GM10266 (cell line): ENCODE measurements around the gene SHBG.

Experiments
- DNase-seq: peaks from one replicate; pipeline ENCODE4 v3.0.0; 2012; ENCODE audit errors: extremely low spot score
- CTCF ChIP-seq: IDR thresholded peaks from 2 replicates; pipeline ENCODE4 v1.5.1; 2012; ENCODE audit warnings: mild to moderate bottlenecking, low read depth; ENCODE audit not compliant: control insufficient read depth, insufficient read depth; ENCODE audit errors: missing control alignments

The SHBG gene

DNA sequence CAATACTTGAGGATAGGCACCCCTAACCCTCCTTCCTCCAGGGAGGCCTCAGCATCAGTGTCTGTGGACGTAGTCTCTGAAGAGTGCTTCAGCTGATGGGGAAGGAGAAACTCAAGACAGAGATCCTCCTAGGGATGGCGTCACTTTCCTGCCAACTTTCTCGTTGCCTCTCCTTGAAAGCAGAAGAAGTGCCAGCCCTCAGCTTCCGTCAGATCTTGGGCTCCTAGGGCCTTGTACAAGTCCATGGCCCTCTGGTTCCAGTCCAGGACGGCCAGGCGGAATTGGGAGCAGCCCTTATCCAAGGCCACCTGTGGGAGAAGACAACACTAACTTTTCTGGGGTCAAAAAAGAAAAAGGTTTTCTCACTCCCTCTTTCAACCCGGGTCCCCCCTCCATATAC, 3.6 kb upstream of the SHBG start:
- DNase-seq, result no peak
- no peak for TF ChIP-seq CTCF

- TF ChIP-seq CTCF, result no peak
- no peak for DNase-seq
These were observed 3.0 kb upstream of the SHBG start for GRCh38 chr17:7626956-7627249.

DNA sequence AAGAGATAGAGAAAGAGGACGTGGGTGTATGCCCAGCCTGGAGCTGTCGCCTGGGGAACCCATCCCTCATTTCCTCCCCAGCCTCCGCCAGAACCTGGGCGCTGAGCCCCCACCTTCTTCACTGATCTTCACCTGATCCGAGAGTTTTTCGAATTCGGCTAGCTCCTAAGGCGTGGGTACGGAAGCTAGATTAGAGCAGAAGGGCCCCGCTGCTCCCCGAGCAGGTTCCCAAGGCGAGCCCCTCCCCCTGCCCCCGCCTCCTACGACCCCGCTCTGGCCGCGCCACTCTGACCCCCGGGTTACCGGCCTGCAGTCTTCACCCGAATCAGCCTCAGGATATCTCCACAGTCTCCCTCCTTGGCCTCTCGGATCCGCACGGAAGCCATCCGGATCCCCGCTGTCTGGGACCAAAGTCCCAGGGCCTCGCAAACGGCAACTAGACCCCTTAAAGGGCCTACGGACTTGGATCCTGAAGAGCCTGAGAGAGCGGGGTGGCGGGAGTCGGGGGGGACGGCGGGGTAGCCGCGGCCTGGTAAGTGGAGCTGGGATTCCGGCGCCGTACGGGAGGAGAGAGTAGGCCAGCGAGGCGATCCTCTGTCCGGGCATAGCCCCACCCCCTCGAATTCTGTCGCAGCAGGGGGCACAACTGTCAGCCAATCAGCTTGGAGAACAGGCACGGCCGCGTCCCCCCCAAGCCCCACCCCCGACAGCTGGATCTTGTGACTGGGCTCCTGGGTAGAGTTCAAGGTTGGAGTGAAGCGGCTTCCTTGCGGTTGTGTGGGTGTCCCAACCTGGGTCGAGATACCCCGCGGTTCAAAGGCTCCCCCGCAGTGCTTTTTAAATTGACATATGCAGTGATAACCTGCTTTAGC, 2.4 kb upstream of the SHBG start, which contains the start of gene SAT2:
Gene SAT2, minus strand, starts transcription at position 572 of the 872 bp plus-strand sequence. Its CDS starts 186 bp downstream, at position 386.
- DNase-seq, result peak; percentile 96
- TF ChIP-seq CTCF, result no peak

DNA sequence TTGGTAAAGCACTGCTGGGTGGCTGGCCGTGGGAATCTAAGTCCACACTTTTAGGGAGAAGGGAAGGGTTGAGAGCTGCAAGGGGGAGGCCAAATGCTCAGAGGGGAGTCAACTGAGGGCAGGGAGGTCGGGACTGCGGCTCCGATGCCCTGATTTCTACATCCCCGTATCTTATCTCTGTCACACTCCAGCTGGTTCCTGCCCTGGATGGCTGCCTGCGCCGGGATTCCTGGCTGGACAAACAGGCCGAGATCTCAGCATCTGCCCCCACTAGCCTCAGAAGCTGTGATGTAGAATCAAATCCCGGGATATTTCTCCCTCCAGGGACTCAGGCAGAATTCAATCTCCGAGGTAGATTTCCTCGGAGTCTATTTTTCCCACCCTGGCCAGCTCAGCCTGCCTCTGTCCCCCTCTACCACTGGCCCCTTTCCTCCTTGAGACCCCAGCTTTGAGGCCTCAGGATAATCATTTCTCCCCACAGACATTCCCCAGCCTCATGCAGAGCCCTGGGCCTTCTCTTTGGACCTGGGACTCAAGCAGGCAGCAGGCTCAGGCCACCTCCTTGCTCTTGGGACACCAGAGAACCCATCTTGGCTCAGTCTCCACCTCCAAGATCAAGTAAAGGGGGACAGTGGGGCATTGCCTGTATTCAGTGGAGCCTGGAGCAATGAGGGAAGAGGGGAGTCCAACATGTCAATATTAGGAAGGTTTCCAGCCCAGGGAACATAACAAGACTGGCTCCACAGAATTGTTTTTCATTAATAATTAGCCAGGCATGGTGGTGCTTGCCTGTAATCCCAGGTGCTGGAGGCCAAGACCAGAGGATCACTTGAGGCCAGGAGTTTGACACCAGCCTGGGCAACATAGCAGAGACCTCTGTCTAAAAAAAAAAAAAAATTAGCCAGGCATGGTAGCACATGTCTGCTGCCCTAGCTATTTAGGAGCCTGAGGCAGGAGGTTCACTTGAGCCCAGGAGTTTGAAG, 1.8 kb downstream of the SHBG start:
- no peak for TF ChIP-seq CTCF
- DNase-seq, result no peak

DNA sequence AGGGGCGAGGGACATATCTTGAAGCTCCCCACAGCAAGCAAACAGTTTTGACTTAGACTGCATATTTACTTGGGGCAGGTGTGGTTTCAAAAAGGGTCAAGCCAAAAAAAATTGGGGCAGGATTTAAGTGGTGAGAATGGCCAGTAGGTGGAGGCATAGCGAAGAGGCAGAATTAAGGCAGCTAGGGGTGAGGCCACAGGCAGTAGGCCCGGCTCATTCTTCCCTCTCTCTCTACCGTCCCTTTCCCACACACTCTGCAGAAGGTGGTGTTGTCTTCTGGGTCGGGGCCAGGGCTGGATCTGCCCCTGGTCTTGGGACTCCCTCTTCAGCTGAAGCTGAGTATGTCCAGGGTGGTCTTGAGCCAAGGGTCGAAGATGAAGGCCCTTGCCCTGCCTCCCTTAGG, 2.6 kb downstream of the SHBG start:
- peak; percentile 67 for TF ChIP-seq CTCF
- peak; percentile 75 for DNase-seq

- no peak for TF ChIP-seq CTCF
- no peak for DNase-seq
These were observed 3.2 kb downstream of the SHBG start for GRCh38 chr17:7633093-7633492.
